Smooth muscle cell (in vitro differentiated cells): ENCODE data around the gene PDLIM5. TPM values are rescaled to one million over a fixed set of nuclear protein-coding genes. Genes with fewer than 3 reads are reported as not detected.

Experiments used
- DNase-seq: peaks from one replicate; lab custom pipeline; 2025; ENCODE audit not compliant: unreplicated experiment; lab: John Stamatoyannopoulos, UW
- H2AFZ ChIP-seq: fragments of 200-600 bp; sonication (generic); 2 replicates; pipeline ENCODE4 v1.6.0; 2016; ENCODE audit warnings: antibody characterized with exemption, low read depth, mild to moderate bottlenecking
- H3F3A ChIP-seq: fragments of 200-600 bp; sonication (generic); 2 replicates; pipeline ENCODE4 v1.6.0; 2017; ENCODE audit warnings: antibody characterized with exemption, low read depth
- H3K27ac ChIP-seq: fragments of 200-600 bp; sonication (generic); 2 replicates; pipeline ENCODE4 v1.5.1; 2016; ENCODE audit warnings: low read depth, mild to moderate bottlenecking
- H3K27me3 ChIP-seq: fragments of 200-600 bp; sonication (generic); 2 replicates; pipeline ENCODE4 v1.6.1; 2016; ENCODE audit warnings: low read depth, mild to moderate bottlenecking
- H3K36me3 ChIP-seq: fragments of 200-600 bp; sonication (generic); 2 replicates; pipeline ENCODE4 v1.5.1; 2016; ENCODE audit warnings: low read depth
- H3K4me1 ChIP-seq: fragments of 200-600 bp; sonication (generic); 2 replicates; pipeline ENCODE4 v1.5.1; 2016; ENCODE audit warnings: low read depth
- H3K4me2 ChIP-seq: fragments of 200-600 bp; sonication (generic); 2 replicates; pipeline ENCODE4 v1.6.0; 2016; ENCODE audit warnings: mild to moderate bottlenecking
- H3K4me3 ChIP-seq: fragments of 200-600 bp; sonication (generic); 2 replicates; pipeline ENCODE4 v1.5.1; 2016; ENCODE audit warnings: mild to moderate bottlenecking
- H3K79me2 ChIP-seq: fragments of 200-600 bp; sonication (generic); 2 replicates; pipeline ENCODE4 v1.6.0; 2016; ENCODE audit warnings: low read depth, mild to moderate bottlenecking
- H3K9ac ChIP-seq: fragments of 200-600 bp; sonication (generic); 2 replicates; pipeline ENCODE4 v1.6.0; 2016; ENCODE audit warnings: low read depth
- H3K9me3 ChIP-seq: fragments of 200-600 bp; sonication (generic); replicated peaks from 2 replicates; pipeline ENCODE4 v1.5.1; 2016; ENCODE audit warnings: low read depth
- H4K20me1 ChIP-seq: fragments of 200-600 bp; sonication (generic); 2 replicates; pipeline ENCODE4 v1.6.0; 2016; ENCODE audit warnings: low read depth
- WGBS: methylation state at CpG from one replicate; pipeline ENCODE4 v1.1.7; 2016; ENCODE audit warnings: low lambda C conversion rate; 5-methylcytosine and 5-hydroxymethylcytosine counted together
- polyA plus RNA-seq: library from polyadenylated mRNA; unstranded; fragments of >200 nt; fragmentation: Nextera tagmentation; extraction: Ambion mirVana; gene quantifications from 2 replicates; pipeline ENCODE4 v1.2.1, GENCODE V29; 2016
- total RNA-seq: library from RNA; depleted of rRNA; stranded (reverse); fragments of >200 nt; gene quantifications from 2 replicates; pipeline ENCODE4 v1.2.3, GENCODE V29; 2014
- TF ChIP-seq, protein P1 (sequence below): fragments of 200-600 bp; sonication (generic); IDR thresholded peaks from 2 replicates; pipeline ENCODE4 v1.5.1; 2017; ENCODE audit warnings: borderline replicate concordance, mild to moderate bottlenecking, antibody characterized with exemption; ENCODE audit not compliant: insufficient read depth, poor library complexity, severe bottlenecking

PDLIM5 gene
- total and polyA plus RNA-seq, 2 experiments from 2014 or later, result 129 to 150 TPM

DNA sequence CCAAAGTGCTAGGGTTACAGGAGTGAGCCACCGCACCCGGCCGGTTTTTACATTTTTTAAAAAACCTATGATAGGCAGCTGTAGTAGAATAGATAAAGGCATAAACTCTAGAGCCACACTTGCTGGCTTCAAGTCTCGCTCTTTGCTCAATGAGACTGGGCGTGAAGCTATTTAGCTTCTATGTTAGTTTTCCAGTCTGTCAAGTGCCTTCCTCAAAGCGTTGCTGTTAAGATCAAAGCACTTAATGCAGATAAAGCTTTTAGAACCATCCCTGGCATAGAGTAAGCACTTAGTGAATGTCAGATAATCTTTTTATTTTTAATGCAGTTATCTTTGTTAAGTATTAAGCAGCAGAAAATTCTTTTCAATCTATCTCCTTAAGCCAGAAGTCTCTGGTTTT is 264.0 kb downstream of the PDLIM5 start:
- Histone ChIP-seq H3K9ac (no peak overlapping the region), H3K9me3 (no peaks in the 10 kb centered on the region), H3K79me2 (no peaks in the 10 kb centered on the region), H3K27me3 (no peaks in the 10 kb centered on the region), H3K27ac (no peak overlapping the region), H3K4me2 (no peak overlapping the region), H4K20me1 (no peaks in the 10 kb centered on the region), H3K4me3 (no peak overlapping the region), H3K36me3 (no peaks in the 10 kb centered on the region), H3K4me1 (peaks cover 17% of the 10 kb centered on the region), H2AFZ (no peak overlapping the region), H3F3A (no peaks in the 10 kb centered on the region)
- DNase-seq, result no peak
- TF ChIP-seq, protein P1, sequence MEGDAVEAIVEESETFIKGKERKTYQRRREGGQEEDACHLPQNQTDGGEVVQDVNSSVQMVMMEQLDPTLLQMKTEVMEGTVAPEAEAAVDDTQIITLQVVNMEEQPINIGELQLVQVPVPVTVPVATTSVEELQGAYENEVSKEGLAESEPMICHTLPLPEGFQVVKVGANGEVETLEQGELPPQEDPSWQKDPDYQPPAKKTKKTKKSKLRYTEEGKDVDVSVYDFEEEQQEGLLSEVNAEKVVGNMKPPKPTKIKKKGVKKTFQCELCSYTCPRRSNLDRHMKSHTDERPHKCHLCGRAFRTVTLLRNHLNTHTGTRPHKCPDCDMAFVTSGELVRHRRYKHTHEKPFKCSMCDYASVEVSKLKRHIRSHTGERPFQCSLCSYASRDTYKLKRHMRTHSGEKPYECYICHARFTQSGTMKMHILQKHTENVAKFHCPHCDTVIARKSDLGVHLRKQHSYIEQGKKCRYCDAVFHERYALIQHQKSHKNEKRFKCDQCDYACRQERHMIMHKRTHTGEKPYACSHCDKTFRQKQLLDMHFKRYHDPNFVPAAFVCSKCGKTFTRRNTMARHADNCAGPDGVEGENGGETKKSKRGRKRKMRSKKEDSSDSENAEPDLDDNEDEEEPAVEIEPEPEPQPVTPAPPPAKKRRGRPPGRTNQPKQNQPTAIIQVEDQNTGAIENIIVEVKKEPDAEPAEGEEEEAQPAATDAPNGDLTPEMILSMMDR, result no peak
- 70% methylated on average over 6 of the region's 6 CpGs for WGBS

Other genes with a start within 250 kb of the PDLIM5 start
- 42.7 and 54.4 TPM in 2 replicates for gene SMARCAD1, start 244.1 kb upstream of the PDLIM5 start, total RNA-seq
- gene SMARCAD1, start 244.1 kb upstream of the PDLIM5 start, polyA plus RNA-seq, result 10.9 and 12.6 TPM in 2 replicates
- gene HPGDS, start 109.1 kb upstream of the PDLIM5 start, total RNA-seq, result not detected in 2 replicates
- gene HPGDS, start 109.1 kb upstream of the PDLIM5 start, polyA plus RNA-seq, result not detected in 2 replicates